Hepatocyte (in vitro differentiated cells): ENCODE data around the gene CAP1. TPM values are rescaled to one million over a fixed set of nuclear protein-coding genes. Genes with fewer than 3 reads are reported as not detected.

Experiments used
- DNase-seq: peaks from one replicate; pipeline ENCODE4 v3.0.0-alpha.2; 2016; ENCODE audit warnings: low spot score
- H2AFZ ChIP-seq: fragments of 200-600 bp; sonication (generic); 2 replicates; pipeline ENCODE4 v1.6.0; 2016; ENCODE audit warnings: antibody characterized with exemption, mild to moderate bottlenecking
- H3K27ac ChIP-seq: fragments of 200-600 bp; sonication (generic); 2 replicates; pipeline ENCODE4 v1.5.1; 2016; ENCODE audit warnings: mild to moderate bottlenecking
- H3K27me3 ChIP-seq: fragments of 200-600 bp; sonication (generic); 2 replicates; pipeline ENCODE4 v1.6.1; 2016
- H3K36me3 ChIP-seq: fragments of 200-600 bp; sonication (generic); replicated peaks from 2 replicates; pipeline ENCODE4 v1.5.1; 2016; ENCODE audit warnings: low read depth; ENCODE audit not compliant: insufficient read depth
- H3K4me1 ChIP-seq: fragments of 200-600 bp; sonication (generic); 2 replicates; pipeline ENCODE4 v1.5.1; 2016; ENCODE audit warnings: mild to moderate bottlenecking, moderate library complexity; ENCODE audit not compliant: insufficient read depth
- H3K4me2 ChIP-seq: fragments of 200-600 bp; sonication (generic); 2 replicates; pipeline ENCODE4 v1.6.0; 2016
- H3K4me3 ChIP-seq: fragments of 200-600 bp; sonication (generic); 2 replicates; pipeline ENCODE4 v1.5.1; 2016; ENCODE audit warnings: mild to moderate bottlenecking
- H3K79me2 ChIP-seq: fragments of 200-600 bp; sonication (generic); 2 replicates; pipeline ENCODE4 v1.6.0; 2017; ENCODE audit warnings: mild to moderate bottlenecking
- H3K9me2 ChIP-seq: fragments of 200-600 bp; sonication (generic); replicated peaks from 2 replicates; pipeline ENCODE4 v1.6.0; 2017; ENCODE audit warnings: mild to moderate bottlenecking; ENCODE audit not compliant: insufficient read depth
- H3K9me3 ChIP-seq: fragments of 200-600 bp; sonication (generic); 2 replicates; pipeline ENCODE4 v1.5.1; 2016; ENCODE audit warnings: low read depth, mild to moderate bottlenecking
- H4K20me1 ChIP-seq: fragments of 200-600 bp; sonication (generic); 2 replicates; pipeline ENCODE4 v1.6.0; 2016; ENCODE audit warnings: mild to moderate bottlenecking; ENCODE audit not compliant: insufficient read depth, poor library complexity, severe bottlenecking
- CTCF ChIP-seq: fragments of 200-600 bp; sonication (generic); IDR thresholded peaks from 2 replicates; pipeline ENCODE4 v1.5.1; 2016; ENCODE audit warnings: antibody characterized with exemption, mild to moderate bottlenecking; ENCODE audit not compliant: poor library complexity
- EZH2 ChIP-seq: fragments of 200-600 bp; sonication (generic); IDR thresholded peaks from 2 replicates; pipeline ENCODE4 v1.6.1; 2016; ENCODE audit warnings: antibody characterized with exemption, mild to moderate bottlenecking, borderline replicate concordance
- EZH2phosphoT487 ChIP-seq: fragments of 200-600 bp; sonication (generic); IDR thresholded peaks from one replicate; pipeline ENCODE4 v1.6.1; 2018; ENCODE audit warnings: antibody characterized with exemption, mild to moderate bottlenecking, low read depth, moderate library complexity; ENCODE audit not compliant: unreplicated experiment, severe bottlenecking
- WGBS: methylation state at CpG from one replicate; pipeline ENCODE4 v1.1.6; 2016; ENCODE audit warnings: low lambda C conversion rate; ENCODE audit errors: missing lambda C conversion rate; 5-methylcytosine and 5-hydroxymethylcytosine counted together
- polyA plus RNA-seq: library from polyadenylated mRNA; unstranded; fragments of >200 nt; fragmentation: Nextera tagmentation; extraction: Ambion mirVana; gene quantifications from 2 replicates; pipeline ENCODE4 v1.2.1, GENCODE V29; 2016
- total RNA-seq: library from RNA; depleted of rRNA; stranded (reverse); fragments of >200 nt; gene quantifications from 2 replicates; pipeline ENCODE4 v1.2.3, GENCODE V29; 2014

CAP1 gene
- total RNA-seq: 186 and 191 TPM in 2 replicates
- polyA plus RNA-seq: 189 and 191 TPM in 2 replicates

GRCh38 chr1:40040511-40041465 is at the start of gene CAP1:
TSS of gene CAP1 (plus strand) at chr1:40040729. CDS start at chr1:40059347, 18,618 bp downstream.
- peak within 1 kb of the TSS; percentile 41 for H3K4me3 ChIP-seq
- peak; percentile 100 for DNase-seq
- no peaks in the 10 kb centered on the region for H3K36me3 ChIP-seq
- H3K9me2 ChIP-seq: no peaks in the 10 kb centered on the region
- TF ChIP-seq EZH2phosphoT487 (no peak), EZH2 (no peak), CTCF (no peak)
- H3K4me1 ChIP-seq: peaks cover 24% of the 10 kb centered on the region
- peak within 1 kb of the TSS; percentile 98 for H3K27ac ChIP-seq
- peaks cover 18% of the 10 kb centered on the region for H4K20me1 ChIP-seq
- H3K79me2 ChIP-seq: peaks cover 51% of the 10 kb centered on the region
- no peaks in the 10 kb centered on the region for H3K9me3 ChIP-seq
- peak within 1 kb of the TSS; percentile 95 for H3K4me2 ChIP-seq
- H2AFZ ChIP-seq: peak within 1 kb of the TSS; percentile 48
- no peaks in the 10 kb centered on the region for H3K27me3 ChIP-seq
- WGBS: 1% methylated on average over 62 of the region's 65 CpGs

- Histone ChIP-seq H3K4me1 (no peaks in the 10 kb centered on the region), H3K9me3 (no peaks in the 10 kb centered on the region), H3K9me2 (no peaks in the 10 kb centered on the region), H2AFZ (no peak overlapping the region), H3K4me2 (no peak overlapping the region), H3K27ac (no peak overlapping the region), H3K36me3 (no peaks in the 10 kb centered on the region), H3K27me3 (no peaks in the 10 kb centered on the region), H4K20me1 (no peaks in the 10 kb centered on the region), H3K4me3 (no peak overlapping the region), H3K79me2 (no peaks in the 10 kb centered on the region)
- TF ChIP-seq EZH2phosphoT487 (no peak), CTCF (no peak)
- DNase-seq: no peak
- WGBS: 93% methylated on average over 2 of the region's 2 CpGs
These were observed 48.3 kb upstream of the CAP1 start for GRCh38 chr1:39992234-39992633.

- H2AFZ ChIP-seq: no peak overlapping the region
- no peak for TF ChIP-seq CTCF
- no peak for TF ChIP-seq EZH2phosphoT487
- TF ChIP-seq EZH2: no peak
- H3K4me2 ChIP-seq: no peak overlapping the region
- no peaks in the 10 kb centered on the region for H3K9me2 ChIP-seq
- H3K79me2 ChIP-seq: no peaks in the 10 kb centered on the region
- no peak overlapping the region for H3K27ac ChIP-seq
- H3K27me3 ChIP-seq: no peaks in the 10 kb centered on the region
- 96% methylated on average over 5 of the region's 5 CpGs for WGBS
- H3K4me3 ChIP-seq: no peak overlapping the region
- H3K4me1 ChIP-seq: no peaks in the 10 kb centered on the region
- H4K20me1 ChIP-seq: no peaks in the 10 kb centered on the region
- H3K9me3 ChIP-seq: no peaks in the 10 kb centered on the region
- H3K36me3 ChIP-seq: no peaks in the 10 kb centered on the region
- DNase-seq: no peak
These were observed 47.6 kb upstream of the CAP1 start for GRCh38 chr1:39992888-39993287.
